K562 (cell line): ENCODE data around the gene PDK3. TPM values are rescaled to one million over a fixed set of nuclear protein-coding genes. Genes with fewer than 3 reads are reported as not detected.

Experiments
- BHLHE40 ChIP-seq: IDR thresholded peaks from 2 replicates; pipeline ENCODE4 v1.6.1; 2011; ENCODE audit warnings: low read length, improper control_type of control experiment
- CBFB ChIP-seq: sonication (generic); formaldehyde crosslinking; IDR thresholded peaks from 2 replicates; pipeline ENCODE4 v1.4.0; 2020; ENCODE audit warnings: mild to moderate bottlenecking, missing genetic modification reagents
- HCFC1 ChIP-seq: IDR thresholded peaks from 2 replicates; pipeline ENCODE4 v1.6.1; 2012; ENCODE audit warnings: low read depth, low read length, improper control_type of control experiment
- HOXB6 ChIP-seq: fragments of 250-450 bp; sonication (Bioruptor Pico); IDR thresholded peaks from 2 replicates; pipeline ENCODE4 v1.5.1; 2022; ENCODE audit warnings: mild to moderate bottlenecking, borderline replicate concordance
- ILK ChIP-seq: fragments of 450-650 bp; IDR thresholded peaks from 2 replicates; pipeline ENCODE4 v1.6.1; 2016; ENCODE audit warnings: missing genetic modification characterization, low read depth, mild to moderate bottlenecking, missing compliant biosample characterization, moderate library complexity, borderline replicate concordance
- MYC ChIP-seq, 2 experiments: fragments of 250-450 bp in 1 of 2; sonication (Bioruptor Pico) in 1 of 2; IDR thresholded peaks; 2 replicates each; pipeline versions ENCODE4 v1.5.1 to v1.6.1; 2012 to 2021; ENCODE audit warnings: low read depth in 2 of 2, borderline replicate concordance in 1 of 2, improper control_type of control experiment in 1 of 2, low read length in 1 of 2, mild to moderate bottlenecking in 1 of 2, moderate library complexity in 1 of 2
- NFIC ChIP-seq: fragments of 450-650 bp; IDR thresholded peaks from 2 replicates; pipeline ENCODE4 v1.6.1; 2017; ENCODE audit warnings: mild to moderate bottlenecking, inconsistent platforms
- PHF8 ChIP-seq: fragments of 200-600 bp; sonication (generic); IDR thresholded peaks from 2 replicates; pipeline ENCODE4 v1.6.1; 2012; ENCODE audit warnings: mixed run types, mild to moderate bottlenecking, inconsistent platforms, low read length, moderate library complexity, borderline replicate concordance
- SOX6 ChIP-seq: fragments of 450-650 bp; IDR thresholded peaks from 2 replicates; pipeline ENCODE4 v1.6.1; 2014; ENCODE audit warnings: mild to moderate bottlenecking
- ZBTB8A ChIP-seq: fragments of 450-650 bp; IDR thresholded peaks from 2 replicates; pipeline ENCODE4 v1.6.1; 2018; ENCODE audit warnings: mild to moderate bottlenecking, moderate library complexity; ENCODE audit not compliant: partially characterized antibody
- ZEB2 ChIP-seq: fragments of 450-650 bp; IDR thresholded peaks from 2 replicates; pipeline ENCODE4 v1.6.1; 2016
- ZFPM2 ChIP-seq: fragments of 250-450 bp; sonication (Bioruptor Pico); IDR thresholded peaks from 2 replicates; pipeline ENCODE4 v1.5.1; 2022; ENCODE audit warnings: mild to moderate bottlenecking
- ZNF589 ChIP-seq: fragments of 200-800 bp; sonication (Bioruptor generic); IDR thresholded peaks from 2 replicates; pipeline ENCODE4 v1.6.1; 2016; ENCODE audit warnings: low read depth, missing genetic modification characterization, missing compliant biosample characterization
- polyA plus RNA-seq, 8 experiments: library from polyadenylated mRNA; depleted of rRNA in 4 of 8; stranded (reverse) in 5 of 8; unstranded in 3 of 8; fragments of >200 nt; fragmentation: Nextera tagmentation in 2 of 8; fragmentation: Illumina TruSeq in 1 of 8; extraction: Ambion mirVana in 2 of 8; extraction: Trizol in 1 of 8; gene quantifications; 2 replicates each; pipeline versions ENCODE4 v1.2.1 to v1.2.3, GENCODE V29; 2011 to 2014; ENCODE audit warnings: inconsistent platforms in 1 of 8, missing spikeins in 1 of 8
- total RNA-seq, 7 experiments: library from RNA; depleted of rRNA in 6 of 7; stranded (reverse); fragments of >200 nt in 6 of 7; fragmentation: Illumina TruSeq in 2 of 7; extraction: Trizol in 2 of 7; gene quantifications; 2 replicates each; pipeline versions ENCODE4 v1.2.1 to v1.2.3, GENCODE V29; 2011 to 2021; ENCODE audit warnings: low replicate concordance in 1 of 7
- TF ChIP-seq, protein P1 (sequence below), 2 experiments: IDR thresholded peaks; 2 replicates each; pipeline ENCODE4 v1.6.1; 2011; ENCODE audit warnings: borderline replicate concordance in 1 of 2, control low read depth in 1 of 2, low read depth in 1 of 2, low read length in 1 of 2, mild to moderate bottlenecking in 1 of 2, mixed read lengths in 1 of 2, moderate library complexity in 1 of 2; ENCODE audit not compliant: insufficient read depth in 1 of 2, insufficient read length in 1 of 2, poor library complexity in 1 of 2, severe bottlenecking in 1 of 2; ENCODE audit errors: extremely low read depth in 1 of 2
- TF ChIP-seq, protein P2 (sequence below): fragments of 250-450 bp; sonication (Bioruptor Pico); IDR thresholded peaks from 2 replicates; pipeline ENCODE4 v1.5.0; 2021
- TF ChIP-seq, protein P3 (sequence below): sonication (generic); formaldehyde crosslinking; IDR thresholded peaks from 2 replicates; pipeline ENCODE4 v1.8.0; 2022; ENCODE audit warnings: missing genetic modification reagents, mild to moderate bottlenecking, moderate library complexity, borderline replicate concordance
- TF ChIP-seq, protein P4 (sequence below): fragments of 450-650 bp; conservative IDR thresholded peaks from 2 replicates; pipeline ENCODE4 v1.6.1; 2016; ENCODE audit warnings: missing genetic modification characterization, low read depth, mild to moderate bottlenecking, missing compliant biosample characterization, moderate library complexity
- TF ChIP-seq, protein P5 (sequence below), 2 experiments: fragments of 250-450 bp in 1 of 2; fragments of 450-650 bp in 1 of 2; sonication (Bioruptor Pico) in 1 of 2; IDR thresholded peaks; 2 replicates each; pipeline versions ENCODE4 v1.6.1 to v1.8.0; 2016 to 2021; ENCODE audit warnings: mild to moderate bottlenecking in 2 of 2, moderate library complexity in 2 of 2, missing compliant biosample characterization in 1 of 2, missing genetic modification characterization in 1 of 2
- TF ChIP-seq, protein P6 (sequence below): sonication (generic); formaldehyde crosslinking; IDR thresholded peaks from 2 replicates; pipeline ENCODE4 v1.9.0; 2022; ENCODE audit warnings: mild to moderate bottlenecking, missing genetic modification reagents

PDK3 gene
- total and polyA plus RNA-seq, 9 of the 15 experiments (the other 6 are each of a cell fraction or from before 2014, with no cell fraction given): 0.20 to 4.9 (median 0.95) TPM

DNA sequence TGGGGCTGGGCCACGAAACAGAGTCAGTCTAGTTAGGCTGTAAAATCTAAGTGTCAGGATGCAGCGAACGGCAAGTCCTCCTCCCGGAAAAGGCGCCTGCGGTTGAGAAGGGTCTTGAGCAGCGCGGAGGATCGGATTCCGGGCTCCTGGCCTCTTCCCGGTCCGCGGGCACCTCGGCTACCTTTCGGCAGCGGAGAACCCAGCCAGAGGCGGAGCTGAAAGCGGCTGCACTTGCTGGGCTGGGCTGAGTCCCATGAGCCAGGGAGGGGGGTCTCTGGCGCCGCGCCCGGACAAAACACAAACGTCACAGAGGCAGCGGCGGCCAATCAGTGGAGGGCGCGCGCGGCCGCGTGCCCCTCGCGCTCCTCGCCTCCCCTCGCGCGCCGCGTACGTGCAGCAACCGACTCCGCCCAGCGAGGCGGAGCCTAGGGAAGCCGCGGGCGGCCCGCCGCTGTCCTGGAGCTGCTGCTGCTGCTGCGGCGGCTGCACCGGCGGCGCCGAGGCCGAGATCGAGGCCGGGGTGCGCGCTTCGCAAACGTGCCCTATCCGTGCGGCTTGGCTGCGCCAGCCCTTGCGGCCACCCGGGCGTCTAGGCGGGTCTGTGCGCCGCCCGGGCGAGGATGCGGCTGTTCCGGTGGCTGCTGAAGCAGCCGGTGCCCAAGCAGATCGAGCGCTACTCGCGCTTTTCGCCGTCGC, at the start of gene PDK3 (continued):
- TF ChIP-seq, protein P1, sequence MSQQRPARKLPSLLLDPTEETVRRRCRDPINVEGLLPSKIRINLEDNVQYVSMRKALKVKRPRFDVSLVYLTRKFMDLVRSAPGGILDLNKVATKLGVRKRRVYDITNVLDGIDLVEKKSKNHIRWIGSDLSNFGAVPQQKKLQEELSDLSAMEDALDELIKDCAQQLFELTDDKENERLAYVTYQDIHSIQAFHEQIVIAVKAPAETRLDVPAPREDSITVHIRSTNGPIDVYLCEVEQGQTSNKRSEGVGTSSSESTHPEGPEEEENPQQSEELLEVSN (IDR thresholded peaks at IDR 0.05; ENCODE audit: borderline replicate concordance in 1 of 2, extremely low read depth in 1 of 2, insufficient read depth in 1 of 2, insufficient read length in 1 of 2, low read depth in 1 of 2, low read length in 1 of 2, poor library complexity in 1 of 2, severe bottlenecking in 1 of 2): peak; percentile 89 to 95
- TF ChIP-seq, protein P2, sequence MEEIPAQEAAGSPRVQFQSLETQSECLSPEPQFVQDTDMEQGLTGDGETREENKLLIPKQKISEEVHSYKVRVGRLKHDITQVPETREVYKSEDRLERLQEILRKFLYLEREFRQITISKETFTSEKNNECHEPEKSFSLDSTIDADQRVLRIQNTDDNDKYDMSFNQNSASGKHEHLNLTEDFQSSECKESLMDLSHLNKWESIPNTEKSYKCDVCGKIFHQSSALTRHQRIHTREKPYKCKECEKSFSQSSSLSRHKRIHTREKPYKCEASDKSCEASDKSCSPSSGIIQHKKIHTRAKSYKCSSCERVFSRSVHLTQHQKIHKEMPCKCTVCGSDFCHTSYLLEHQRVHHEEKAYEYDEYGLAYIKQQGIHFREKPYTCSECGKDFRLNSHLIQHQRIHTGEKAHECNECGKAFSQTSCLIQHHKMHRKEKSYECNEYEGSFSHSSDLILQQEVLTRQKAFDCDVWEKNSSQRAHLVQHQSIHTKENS (CRISPR knock-in tag): no peak
- TF ChIP-seq CBFB (CRISPR knock-in tag) (no peak), MYC (IDR thresholded peaks at IDR 0.05; ENCODE audit: low read depth, low read length) (peak; percentile 33; the same call in 1 of the 2 replicates), MYC (CRISPR knock-in tag; IDR thresholded peaks at IDR 0.05; ENCODE audit: borderline replicate concordance, low read depth) (no peak), ZEB2 (0 out of 2 replicates have a peak, but pooled peaks have one; percentile 19), ZFPM2 (CRISPR knock-in tag) (no peak), PHF8 (peak; percentile 53; the same call in 1 of the 2 replicates), NFIC (peak; percentile 82), HCFC1 (no peak), SOX6 (0 out of 2 replicates have a peak, but pooled peaks have one; percentile 25), BHLHE40 (peak; percentile 55), ILK (tag) (no peak), HOXB6 (CRISPR knock-in tag) (no peak), ZBTB8A (no peak), ZNF589 (CRISPR knock-in tag) (no peak)
- TF ChIP-seq, protein P3, sequence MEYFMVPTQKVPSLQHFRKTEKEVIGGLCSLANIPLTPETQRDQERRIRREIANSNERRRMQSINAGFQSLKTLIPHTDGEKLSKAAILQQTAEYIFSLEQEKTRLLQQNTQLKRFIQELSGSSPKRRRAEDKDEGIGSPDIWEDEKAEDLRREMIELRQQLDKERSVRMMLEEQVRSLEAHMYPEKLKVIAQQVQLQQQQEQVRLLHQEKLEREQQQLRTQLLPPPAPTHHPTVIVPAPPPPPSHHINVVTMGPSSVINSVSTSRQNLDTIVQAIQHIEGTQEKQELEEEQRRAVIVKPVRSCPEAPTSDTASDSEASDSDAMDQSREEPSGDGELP (CRISPR knock-in tag): peak; percentile 33; the same call in 1 of the 2 replicates
- TF ChIP-seq, protein P4, sequence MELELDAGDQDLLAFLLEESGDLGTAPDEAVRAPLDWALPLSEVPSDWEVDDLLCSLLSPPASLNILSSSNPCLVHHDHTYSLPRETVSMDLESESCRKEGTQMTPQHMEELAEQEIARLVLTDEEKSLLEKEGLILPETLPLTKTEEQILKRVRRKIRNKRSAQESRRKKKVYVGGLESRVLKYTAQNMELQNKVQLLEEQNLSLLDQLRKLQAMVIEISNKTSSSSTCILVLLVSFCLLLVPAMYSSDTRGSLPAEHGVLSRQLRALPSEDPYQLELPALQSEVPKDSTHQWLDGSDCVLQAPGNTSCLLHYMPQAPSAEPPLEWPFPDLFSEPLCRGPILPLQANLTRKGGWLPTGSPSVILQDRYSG (tag): no peak
- TF ChIP-seq, protein P5, sequence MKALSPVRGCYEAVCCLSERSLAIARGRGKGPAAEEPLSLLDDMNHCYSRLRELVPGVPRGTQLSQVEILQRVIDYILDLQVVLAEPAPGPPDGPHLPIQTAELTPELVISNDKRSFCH (CRISPR knock-in tag; IDR thresholded peaks at IDR 0.05): no peak
- TF ChIP-seq, protein P5 (tag; IDR thresholded peaks at IDR 0.05): no peak
- TF ChIP-seq, protein P6, sequence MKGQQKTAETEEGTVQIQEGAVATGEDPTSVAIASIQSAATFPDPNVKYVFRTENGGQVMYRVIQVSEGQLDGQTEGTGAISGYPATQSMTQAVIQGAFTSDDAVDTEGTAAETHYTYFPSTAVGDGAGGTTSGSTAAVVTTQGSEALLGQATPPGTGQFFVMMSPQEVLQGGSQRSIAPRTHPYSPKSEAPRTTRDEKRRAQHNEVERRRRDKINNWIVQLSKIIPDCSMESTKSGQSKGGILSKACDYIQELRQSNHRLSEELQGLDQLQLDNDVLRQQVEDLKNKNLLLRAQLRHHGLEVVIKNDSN (CRISPR knock-in tag): no peak
